Skeletal muscle tissue (tissue), 5 donors: ENCODE data around the gene TSEN2. TPM values are rescaled to one million over a fixed set of nuclear protein-coding genes. Genes with fewer than 3 reads are reported as not detected.

Source experiments
- H3K27ac ChIP-seq: one replicate; pipeline ENCODE4 v1.7.0; 2013; ENCODE audit warnings: mild to moderate bottlenecking, low read depth, low read length, inconsistent platforms
- H3K27me3 ChIP-seq, 3 donors: one replicate each; pipeline ENCODE4 v1.7.0; 2013; ENCODE audit warnings: low read length in 3 of 3; ENCODE audit not compliant: control insufficient read depth in 3 of 3, insufficient read depth in 3 of 3
- H3K36me3 ChIP-seq, 3 donors: one replicate each; pipeline ENCODE4 v1.7.0; 2013; ENCODE audit warnings: low read length in 3 of 3; ENCODE audit not compliant: control insufficient read depth in 3 of 3, insufficient read depth in 3 of 3
- H3K4me1 ChIP-seq, 3 donors: one replicate each; pipeline ENCODE4 v1.7.0; 2013; ENCODE audit warnings: low read length in 3 of 3, mild to moderate bottlenecking in 3 of 3; ENCODE audit not compliant: control insufficient read depth in 3 of 3, insufficient read depth in 3 of 3
- H3K4me3 ChIP-seq, 3 donors: one replicate each; pipeline ENCODE4 v1.7.0; 2013; ENCODE audit warnings: low read length in 3 of 3
- H3K9ac ChIP-seq, 3 donors: one replicate each; pipeline ENCODE4 v1.7.0; 2013; ENCODE audit warnings: low read length in 3 of 3, mild to moderate bottlenecking in 3 of 3, moderate library complexity in 2 of 3, low read depth in 1 of 3
- H3K9me3 ChIP-seq, 3 donors: one replicate each; pipeline ENCODE4 v1.7.0; 2013; ENCODE audit warnings: low read length in 3 of 3; ENCODE audit not compliant: control insufficient read depth in 3 of 3
- small RNA-seq: library from RNA; depleted of rRNA; stranded (forward); fragments of <200 nt; gene quantifications from one replicate; pipeline ENCODE3, GENCODE V24; 2014
- total RNA-seq: library from RNA; depleted of rRNA; stranded (reverse); fragments of >200 nt; gene quantifications from one replicate; pipeline ENCODE4 v1.2.3, GENCODE V29; 2014
- donor health status: Osteomylitis.

TSEN2 gene
- total RNA-seq, 1 donor from 2014 or later: 15.1 TPM

DNA sequence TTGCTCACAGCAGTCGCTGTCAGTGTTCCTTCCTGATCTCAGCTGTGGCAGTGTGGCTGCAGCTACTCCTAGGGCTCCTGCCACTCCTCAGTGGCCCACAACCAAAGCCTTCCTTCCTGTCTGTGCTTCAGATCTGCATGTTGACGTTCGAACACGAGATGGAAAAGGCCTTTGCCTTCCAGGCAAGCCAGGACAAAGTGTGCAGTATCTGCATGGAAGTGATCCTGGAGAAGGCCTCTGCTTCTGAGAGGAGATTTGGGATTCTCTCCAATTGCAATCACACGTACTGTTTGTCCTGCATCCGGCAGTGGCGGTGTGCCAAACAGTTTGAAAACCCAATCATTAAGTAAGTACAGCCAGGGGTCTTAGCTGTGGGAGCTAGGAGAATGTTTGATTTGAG is 90.4 kb downstream of the TSEN2 start:
- Histone ChIP-seq H3K9ac (no peak overlapping the region), H3K27me3 (no peaks in the 10 kb centered on the region), H3K27ac (no peak overlapping the region), H3K9me3 (no peaks in the 10 kb centered on the region), H3K4me3 (no peak overlapping the region), H3K4me1 (peaks cover 0 to 3% (median 0%) of the 10 kb centered on the region in 3 donors), H3K36me3 (peaks cover 65 to 86% (median 75%) of the 10 kb centered on the region in 3 donors)

DNA sequence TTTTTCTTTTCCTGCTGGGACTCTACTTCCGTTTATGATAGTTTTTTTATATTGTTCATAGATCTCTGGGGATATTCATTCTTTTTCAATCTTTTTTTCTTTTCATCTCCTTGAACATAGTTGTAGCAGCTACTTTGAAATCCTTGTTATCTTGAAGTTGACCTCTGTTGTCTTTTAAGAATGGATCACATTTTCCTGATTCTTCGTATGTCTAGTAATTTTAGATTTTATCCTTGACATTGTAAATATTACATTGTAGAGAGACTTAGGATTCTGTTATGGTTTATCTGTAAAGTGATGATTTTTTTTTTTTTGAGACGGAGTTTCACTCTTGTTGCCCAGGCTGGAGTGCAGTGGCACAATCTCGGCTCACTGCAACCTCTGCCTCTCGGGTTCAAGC is 93.1 kb downstream of the TSEN2 start:
- Histone ChIP-seq H3K4me3 (no peak overlapping the region), H3K4me1 (peaks cover 0 to 3% (median 0%) of the 10 kb centered on the region in 3 donors), H3K27ac (no peak overlapping the region), H3K36me3 (peaks cover 64 to 81% (median 73%) of the 10 kb centered on the region in 3 donors), H3K27me3 (no peaks in the 10 kb centered on the region), H3K9ac (no peak overlapping the region), H3K9me3 (no peaks in the 10 kb centered on the region)

DNA sequence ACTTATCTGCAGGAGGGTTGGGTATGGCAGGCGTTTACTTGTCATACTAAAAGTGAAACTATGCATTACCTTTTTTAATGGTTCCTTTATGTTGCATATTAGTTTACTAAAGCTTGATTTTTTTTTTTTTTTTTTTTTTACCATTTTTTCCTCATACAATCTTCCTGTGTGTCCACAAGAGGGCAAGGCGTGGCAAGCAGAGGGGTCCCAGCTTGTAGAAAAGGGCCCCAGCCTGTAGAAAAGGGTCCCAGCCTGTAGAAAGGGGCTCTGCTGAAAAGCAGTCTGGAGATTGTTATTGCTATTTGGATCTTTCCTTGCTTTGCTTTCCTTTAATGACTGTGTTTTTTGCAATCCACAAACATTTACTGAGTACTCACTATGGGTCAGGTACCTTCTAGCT is 94.5 kb downstream of the TSEN2 start:
- Histone ChIP-seq H3K36me3 (peaks cover 66 to 85% (median 72%) of the 10 kb centered on the region in 3 donors), H3K27ac (no peak overlapping the region), H3K27me3 (no peaks in the 10 kb centered on the region), H3K9ac (peak overlapping the region in 1 of 3 donors; percentile 21), H3K9me3 (no peaks in the 10 kb centered on the region), H3K4me3 (no peak overlapping the region), H3K4me1 (peaks cover 0 to 3% (median 0%) of the 10 kb centered on the region in 3 donors)

GRCh38 chr3:12579456-12579855 is 95.2 kb downstream of the TSEN2 start:
- Histone ChIP-seq H3K36me3 (peaks cover 66 to 85% (median 72%) of the 10 kb centered on the region in 3 donors), H3K27ac (no peak overlapping the region), H3K4me3 (no peak overlapping the region), H3K9me3 (no peaks in the 10 kb centered on the region), H3K4me1 (peaks cover 0 to 5% (median 0%) of the 10 kb centered on the region in 3 donors), H3K27me3 (no peaks in the 10 kb centered on the region), H3K9ac (no peak overlapping the region)

GRCh38 chr3:12579905-12580304 is 95.6 kb downstream of the TSEN2 start:
- no peak overlapping the region for H3K9ac ChIP-seq
- H3K27ac ChIP-seq: no peak overlapping the region
- H3K4me1 ChIP-seq: peaks cover 0 to 4% (median 0%) of the 10 kb centered on the region in 3 donors
- H3K36me3 ChIP-seq: peaks cover 65 to 85% (median 72%) of the 10 kb centered on the region in 3 donors
- no peaks in the 10 kb centered on the region for H3K27me3 ChIP-seq
- no peak overlapping the region for H3K4me3 ChIP-seq
- H3K9me3 ChIP-seq: no peaks in the 10 kb centered on the region

- no peaks in the 10 kb centered on the region for H3K9me3 ChIP-seq
- peaks cover 58 to 81% (median 60%) of the 10 kb centered on the region in 3 donors for H3K36me3 ChIP-seq
- H3K4me1 ChIP-seq: peaks cover 12 to 20% (median 15%) of the 10 kb centered on the region in 3 donors
- H3K27ac ChIP-seq: no peak overlapping the region
- no peaks in the 10 kb centered on the region for H3K27me3 ChIP-seq
- no peak overlapping the region for H3K4me3 ChIP-seq
- no peak overlapping the region for H3K9ac ChIP-seq
Measured at GRCh38 chr3:12582730-12583129, 98.5 kb downstream of the TSEN2 start.

Small RNA genes within 50 kb of the gene (small RNA-seq; reads per million reads assigned to genes)
- not detected for gene RF00017
- not detected for gene RNA5SP123
- gene RNU6-377P: not detected

Other genes starting within 250 kb of the TSEN2 start
- gene PPARG, start 195.4 kb upstream of the TSEN2 start, total RNA-seq: 30.3 TPM
- gene MKRN2OS, start 61.0 kb downstream of the TSEN2 start, total RNA-seq: not detected
- gene MKRN2, start 72.6 kb downstream of the TSEN2 start, total RNA-seq: 26.6 TPM
- gene RAF1, start 179.6 kb downstream of the TSEN2 start, total RNA-seq: 131 TPM